Coronary artery (tissue), 2 donors: Measurements from ENCODE around the gene GPHN.
"Not testable (repeated sequence)": the region's sequence is repeated elsewhere in the genome, so short reads cannot be mapped to it uniquely, and the experiment has no call there.

Experiments used
- DNase-seq: peaks from one replicate; pipeline ENCODE4 v3.0.0-alpha.2; 2017; ENCODE audit warnings: low spot score
- H3K27ac ChIP-seq, 2 donors: fragments of 200-600 bp; sonication (generic); one replicate each; pipeline ENCODE4 v1.5.1; 2016 to 2019
- H3K4me3 ChIP-seq: fragments of 200-600 bp; sonication (generic); 2 replicates; pipeline ENCODE4 v1.5.1; 2016; ENCODE audit warnings: mild to moderate bottlenecking, moderate library complexity
- CTCF ChIP-seq: fragments of 200-600 bp; sonication (generic); IDR thresholded peaks from one replicate; pipeline ENCODE4 v1.5.1; 2019; ENCODE audit warnings: antibody characterized with exemption

The GPHN gene

GRCh38 chr14:66511849-66512248 lies 3.9 kb downstream of the GPHN start:
- TF ChIP-seq CTCF = no peak
- no peak for DNase-seq
- no peak overlapping the region for H3K27ac ChIP-seq
- H3K4me3 ChIP-seq = no peak overlapping the region

GRCh38 chr14:66514213-66514612 lies 6.3 kb downstream of the GPHN start:
- DNase-seq = no peak
- H3K27ac ChIP-seq = no peak overlapping the region
- TF ChIP-seq CTCF = no peak
- no peak overlapping the region for H3K4me3 ChIP-seq

- no peak overlapping the region for H3K4me3 ChIP-seq
- no peak overlapping the region for H3K27ac ChIP-seq
- DNase-seq = no peak
- TF ChIP-seq CTCF = no peak
These were observed 22.6 kb downstream of the GPHN start for GRCh38 chr14:66530526-66530925.

- H3K4me3 ChIP-seq = no peak overlapping the region
- DNase-seq = no peak
- TF ChIP-seq CTCF = no peak
- no peak overlapping the region for H3K27ac ChIP-seq
These were observed 31.1 kb downstream of the GPHN start for GRCh38 chr14:66539034-66539433.

GRCh38 chr14:66540038-66540437 lies 32.1 kb downstream of the GPHN start:
- H3K4me3 ChIP-seq = no peak overlapping the region
- no peak for TF ChIP-seq CTCF
- H3K27ac ChIP-seq = no peak overlapping the region
- no peak for DNase-seq

GRCh38 chr14:66541627-66542026 lies 33.7 kb downstream of the GPHN start:
- no peak overlapping the region for H3K4me3 ChIP-seq
- no peak for TF ChIP-seq CTCF
- no peak overlapping the region for H3K27ac ChIP-seq
- DNase-seq = no peak

GRCh38 chr14:66543996-66544395 lies 36.0 kb downstream of the GPHN start:
- DNase-seq = no peak
- no peak for TF ChIP-seq CTCF
- Histone ChIP-seq H3K4me3 (no peak overlapping the region), H3K27ac (no peak overlapping the region)

GRCh38 chr14:66545191-66545590 lies 37.2 kb downstream of the GPHN start:
- not testable (repeated sequence) for H3K4me3 ChIP-seq, DNase-seq, H3K27ac ChIP-seq

GRCh38 chr14:66545751-66546150 lies 37.8 kb downstream of the GPHN start:
- DNase-seq, H3K27ac ChIP-seq, H3K4me3 ChIP-seq: not testable (repeated sequence)
